ENCODE results near the gene PCSK1N.

Gene PCSK1N

GRCh38 chrX:48790477-48790876, 44.9 kb downstream of the PCSK1N start:
- DNase-seq (ENCODE audit: low read depth, low spot score): no peak

DNA sequence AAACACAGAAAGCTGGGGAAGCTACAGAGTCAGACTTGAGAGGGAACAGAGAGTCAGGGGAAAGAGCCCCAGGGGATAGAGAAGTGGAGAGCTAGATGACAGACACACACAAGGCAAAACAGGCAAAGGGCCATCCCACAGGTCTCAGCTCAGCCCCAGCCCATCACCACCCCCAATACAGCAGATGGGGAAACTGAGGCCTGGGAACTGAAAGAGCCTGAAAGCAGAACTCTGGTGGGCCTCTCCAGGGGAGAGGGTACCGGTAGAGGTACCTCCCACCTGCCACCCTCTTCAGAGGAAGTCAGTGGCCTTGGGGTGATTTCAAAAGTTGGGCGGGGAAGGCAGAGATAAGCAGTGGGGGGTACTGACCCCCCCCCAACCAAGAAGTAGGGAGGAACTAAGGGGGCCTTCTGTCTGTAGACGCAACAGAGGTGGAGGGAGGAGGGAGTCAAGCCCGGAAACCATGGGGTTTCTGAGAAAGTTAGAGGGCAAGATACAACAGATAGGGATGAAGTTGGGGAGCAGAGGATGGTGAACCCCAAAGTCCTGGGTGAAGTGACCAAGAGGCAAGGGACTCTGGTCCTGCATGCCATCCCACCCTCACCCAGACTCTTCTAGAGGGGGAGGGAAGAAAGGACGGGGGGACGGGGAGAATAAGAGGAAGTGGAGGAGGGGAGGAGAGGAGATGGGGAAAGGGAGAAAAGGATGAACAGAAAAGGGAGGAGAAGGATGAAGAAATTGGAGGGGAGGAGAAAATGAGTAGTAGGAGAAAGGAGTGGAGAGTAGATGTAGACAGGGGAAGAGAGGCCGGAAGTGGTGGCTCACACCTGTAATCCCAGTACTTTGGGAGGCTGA, 45.8 kb downstream of the PCSK1N start:
- no peak for DNase-seq (ENCODE audit: low read depth, low spot score)

DNA sequence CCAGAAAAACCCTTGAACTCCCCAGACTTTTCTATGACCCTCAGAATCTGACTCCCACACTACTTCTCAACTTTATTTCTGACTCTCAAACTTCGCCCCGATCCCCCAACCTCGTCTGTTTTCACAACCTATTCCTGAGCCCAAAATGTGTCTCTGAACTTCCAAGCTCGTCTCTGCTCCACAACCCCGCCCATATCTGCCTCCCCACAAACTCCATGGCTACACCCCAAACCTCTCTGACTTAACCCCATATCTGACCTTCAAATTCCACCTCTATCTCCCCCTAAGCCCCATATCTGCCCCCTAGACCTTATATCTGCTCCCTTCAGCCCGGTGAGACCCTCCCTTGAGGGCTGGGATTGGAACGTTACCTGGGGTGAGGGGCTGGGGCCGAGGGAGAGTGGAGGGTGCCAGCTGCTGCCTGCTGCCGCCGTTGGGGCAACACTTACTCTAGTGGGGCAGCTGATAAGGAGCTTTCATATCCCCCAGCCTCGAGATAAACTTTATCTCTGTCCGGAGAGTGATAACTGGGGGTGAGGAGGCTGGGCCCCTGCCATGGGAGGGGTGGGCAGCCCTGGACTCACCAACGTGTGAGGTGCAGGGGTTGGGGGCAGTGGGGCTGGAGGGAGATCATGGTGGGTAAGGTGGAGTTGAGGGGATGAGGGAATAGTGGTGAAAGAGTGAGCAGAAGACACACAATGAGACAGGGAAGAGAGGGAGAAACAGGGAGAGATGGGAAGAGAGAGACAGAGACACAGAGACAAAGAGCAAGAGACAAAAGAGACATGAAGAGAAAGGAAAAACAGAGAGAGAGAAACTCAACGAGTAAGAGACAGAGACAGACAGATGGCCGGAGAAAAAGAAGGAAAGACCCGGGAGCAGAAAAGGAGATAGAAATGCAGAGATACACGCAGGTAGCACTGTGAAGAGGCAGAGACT, 47.6 kb downstream of the PCSK1N start:
- no peak for DNase-seq (ENCODE audit: low read depth, low spot score)

GRCh38 chrX:48786825-48787504, 48.4 kb downstream of the PCSK1N start:
- no peak for DNase-seq (ENCODE audit: low read depth, low spot score)

DNA sequence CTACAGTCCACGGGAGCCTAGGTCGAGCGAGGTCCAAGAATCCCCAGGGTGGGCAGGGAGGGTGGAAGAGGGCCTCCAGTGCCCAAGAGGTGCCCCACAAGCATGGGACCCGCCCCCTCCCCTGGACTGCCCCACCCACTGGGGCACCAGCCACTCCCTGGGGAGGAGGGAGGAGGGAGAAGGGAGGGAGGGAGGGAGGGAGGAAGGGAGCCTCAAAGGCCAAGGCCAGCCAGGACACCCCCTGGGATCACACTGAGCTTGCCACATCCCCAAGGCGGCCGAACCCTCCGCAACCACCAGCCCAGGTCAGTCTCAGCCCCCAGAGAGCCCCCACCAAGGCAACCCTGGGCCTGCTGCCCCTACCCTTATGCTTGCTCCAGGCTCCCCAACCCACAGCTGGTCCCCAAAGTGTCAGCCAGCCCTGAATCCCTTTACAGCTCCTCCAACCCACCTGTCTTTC, 49.0 kb downstream of the PCSK1N start, which contains the start of gene GATA1:
TSS of gene GATA1 (plus strand) at position 250 of the 460 bp plus-strand sequence. CDS start 4,520 bp downstream, outside the sequence.
- no peak for DNase-seq (ENCODE audit: low read depth, low spot score)

- no peak for DNase-seq (ENCODE audit: low read depth, low spot score)
Measured at GRCh38 chrX:48785540-48786214, 49.7 kb downstream of the PCSK1N start.

DNA sequence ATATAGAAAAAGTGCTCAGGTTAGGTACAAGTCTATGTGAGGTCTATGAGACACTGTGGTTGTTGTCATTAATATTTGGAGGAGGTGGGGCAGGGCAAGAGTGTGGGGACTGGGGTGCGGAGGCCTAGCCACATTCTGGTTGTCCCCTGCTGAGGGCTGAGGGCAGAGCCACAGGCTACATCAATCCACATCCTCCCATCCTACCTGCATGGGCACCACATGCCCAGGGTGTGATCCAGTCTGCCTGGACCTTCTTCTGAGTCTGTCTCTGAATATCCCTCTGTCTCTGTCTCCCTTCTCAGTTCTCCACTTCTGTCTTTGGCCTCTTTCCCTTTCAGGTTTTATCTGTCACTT, 50.2 kb downstream of the PCSK1N start:
- DNase-seq (ENCODE audit: low read depth, low spot score): no peak

DNA sequence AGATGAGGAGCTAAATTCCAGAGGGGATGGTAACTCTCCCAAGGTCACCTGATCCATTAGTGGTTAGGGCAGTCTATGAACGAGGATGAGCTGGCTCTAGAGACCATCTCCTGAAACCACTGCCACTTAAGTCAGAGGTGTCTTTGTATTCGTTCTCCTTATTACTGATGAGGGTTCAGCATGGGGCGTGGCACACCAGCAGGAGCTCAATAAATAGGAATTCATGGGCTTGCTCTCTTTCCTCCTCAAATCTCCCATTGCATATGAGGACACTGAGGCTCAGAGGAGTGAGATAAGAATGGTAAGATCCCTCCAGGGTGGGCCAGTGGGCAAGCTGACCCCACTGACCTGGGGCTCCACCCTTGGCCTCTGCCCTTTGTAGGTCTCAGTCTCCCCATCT, 50.7 kb downstream of the PCSK1N start:
- no peak for DNase-seq (ENCODE audit: low read depth, low spot score)

DNA sequence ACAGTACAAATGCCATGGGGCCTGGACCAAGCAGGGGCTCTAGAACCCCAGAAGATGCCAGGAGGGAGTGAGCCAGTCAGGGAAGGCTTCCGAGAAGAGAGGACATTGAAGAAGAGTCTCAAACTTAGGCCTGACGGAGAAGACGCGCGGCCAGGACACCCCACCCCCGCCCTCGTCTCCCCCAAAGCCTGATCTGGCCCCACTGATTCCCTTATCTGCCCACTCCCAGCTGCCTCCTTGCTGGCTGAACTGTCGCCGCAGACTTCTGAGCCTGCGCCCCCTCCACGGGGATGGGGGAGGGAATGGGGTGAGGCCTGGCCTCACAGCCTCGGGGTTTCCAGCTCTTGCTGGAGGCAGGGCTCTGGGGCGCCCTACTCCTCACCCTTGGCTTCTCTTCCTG, 52.6 kb downstream of the PCSK1N start:
- DNase-seq (ENCODE audit: low read depth, low spot score): no peak

GRCh38 chrX:48782216-48782615, 53.2 kb downstream of the PCSK1N start:
- DNase-seq (ENCODE audit: low read depth, low spot score): no peak

DNA sequence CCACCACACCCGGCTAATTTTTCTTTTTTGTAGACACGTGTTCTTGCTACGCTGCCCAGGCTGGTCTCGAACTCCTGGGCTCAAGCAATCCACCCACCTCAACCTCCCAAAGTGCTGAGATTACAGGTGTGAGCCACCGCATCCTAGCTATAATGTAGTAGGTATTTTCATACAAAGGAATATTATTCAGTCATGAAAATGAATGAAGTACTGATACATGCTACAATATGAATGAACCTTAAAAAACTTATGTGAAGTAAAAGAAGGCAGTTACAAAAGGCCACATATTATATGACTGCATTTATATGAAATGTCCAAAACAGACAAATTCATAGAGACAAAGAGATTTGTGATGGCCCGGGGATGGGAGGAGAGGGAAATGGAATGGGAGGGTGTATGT, 53.7 kb downstream of the PCSK1N start:
- no peak for DNase-seq (ENCODE audit: low read depth, low spot score)
